Myocyte (in vitro differentiated cells): ENCODE measurements around the gene RNF135. TPM values are rescaled to one million over a fixed set of nuclear protein-coding genes. Genes with fewer than 3 reads are reported as not detected.

Experiments used
- total RNA-seq: library from RNA; depleted of rRNA; stranded (reverse); fragments of >200 nt; gene quantifications from 2 replicates; pipeline ENCODE4 v1.2.3, GENCODE V29; 2014

Gene RNF135
- total RNA-seq, 1 donor from 2014 or later = 10.2 TPM

Other genes with a start within 250 kb of the RNF135 start
- gene CRLF3, start 146.3 kb upstream of the RNF135 start, total RNA-seq = 6.3 and 15.0 TPM in 2 replicates
- gene ATAD5, start 139.1 kb upstream of the RNF135 start, total RNA-seq = 0.52 and 0.67 TPM in 2 replicates
- gene TEFM, start 64.8 kb upstream of the RNF135 start, total RNA-seq = 7.9 and 10.8 TPM in 2 replicates
- gene ADAP2, start 49.1 kb upstream of the RNF135 start, total RNA-seq = 0.51 and 1.4 TPM in 2 replicates
- 31.8 and 42.9 TPM in 2 replicates for gene NF1, start 123.9 kb downstream of the RNF135 start, total RNA-seq